GM18861 (cell line): ENCODE results near the gene CACNB4.

Source experiments
- ATAC-seq: cut with Tn5 transposase; IDR thresholded peaks from one replicate; pipeline ENCODE4 v1.9.1; 2021; ENCODE audit not compliant: unreplicated experiment

CACNB4 gene

GRCh38 chr2:152089238-152089637 is 9.6 kb downstream of the CACNB4 start:
- ATAC-seq = no peak

DNA sequence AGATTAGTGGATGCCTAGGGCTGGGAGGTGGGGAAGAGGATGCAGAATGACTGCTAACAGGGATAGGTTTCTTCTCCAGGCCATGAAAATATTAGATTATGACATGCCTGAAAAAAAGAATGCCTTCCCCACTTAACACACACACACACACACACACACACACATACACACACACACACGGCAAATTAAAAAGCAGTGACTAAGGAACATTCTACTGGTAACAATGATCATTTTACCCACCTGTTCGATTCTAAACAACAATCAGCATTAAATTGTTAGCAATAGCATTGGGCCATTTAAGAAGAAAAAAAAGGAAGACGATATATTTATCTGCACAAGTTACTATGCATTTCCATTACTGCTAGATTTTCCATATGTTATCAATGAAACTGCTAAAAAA is 10.8 kb downstream of the CACNB4 start:
- no peak for ATAC-seq

DNA sequence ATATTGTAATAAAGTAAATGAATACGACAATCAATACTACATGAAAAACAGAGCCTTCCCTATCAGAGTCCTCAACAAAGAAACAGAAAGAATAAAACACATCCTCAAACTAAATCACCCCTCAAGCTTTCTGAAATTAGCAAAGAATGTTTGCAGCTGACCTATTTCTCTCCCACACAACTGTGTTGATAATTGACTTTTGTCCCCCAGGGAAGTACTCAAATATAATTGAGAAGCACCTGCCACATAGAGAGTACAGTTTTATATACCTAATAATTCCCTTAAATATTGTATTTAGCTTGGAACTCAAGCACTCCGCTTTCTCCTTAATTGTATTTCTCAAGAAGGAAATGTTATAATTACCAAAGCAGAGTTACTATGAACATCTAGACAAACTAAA is 12.6 kb downstream of the CACNB4 start:
- ATAC-seq = no peak

GRCh38 chr2:152084076-152084475 is 14.8 kb downstream of the CACNB4 start:
- no peak for ATAC-seq

DNA sequence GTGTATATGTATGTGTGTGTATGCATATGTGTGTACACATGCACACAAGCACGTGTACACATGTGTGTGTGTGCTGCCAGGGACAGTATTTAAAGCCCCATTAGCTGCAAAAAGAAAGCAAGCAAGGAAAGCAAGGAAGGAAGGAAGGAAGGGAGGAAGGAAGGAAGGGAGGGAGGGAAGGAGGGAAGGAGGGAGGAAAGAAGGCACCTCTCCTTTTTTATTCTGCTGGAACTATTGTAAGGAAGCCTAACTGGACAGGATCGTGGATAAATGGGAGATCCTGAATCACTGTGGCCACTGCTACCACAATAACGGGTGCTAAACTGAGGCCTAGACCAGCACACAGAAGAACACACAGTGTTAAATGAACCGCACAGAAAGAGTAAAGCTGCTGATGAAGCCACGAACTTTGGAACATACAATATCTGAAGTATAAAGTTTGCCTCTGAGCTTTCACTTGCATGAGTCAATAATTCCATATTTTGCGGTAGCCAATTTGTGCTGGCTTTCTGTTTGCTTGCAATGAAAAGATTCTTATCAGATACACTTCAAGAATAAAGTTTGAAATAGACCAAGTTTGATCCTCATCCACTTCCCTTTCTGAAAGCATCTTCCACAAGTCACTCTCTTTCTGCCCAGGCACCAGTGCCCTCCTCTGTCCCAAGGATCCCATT is 15.5 kb downstream of the CACNB4 start:
- no peak for ATAC-seq

DNA sequence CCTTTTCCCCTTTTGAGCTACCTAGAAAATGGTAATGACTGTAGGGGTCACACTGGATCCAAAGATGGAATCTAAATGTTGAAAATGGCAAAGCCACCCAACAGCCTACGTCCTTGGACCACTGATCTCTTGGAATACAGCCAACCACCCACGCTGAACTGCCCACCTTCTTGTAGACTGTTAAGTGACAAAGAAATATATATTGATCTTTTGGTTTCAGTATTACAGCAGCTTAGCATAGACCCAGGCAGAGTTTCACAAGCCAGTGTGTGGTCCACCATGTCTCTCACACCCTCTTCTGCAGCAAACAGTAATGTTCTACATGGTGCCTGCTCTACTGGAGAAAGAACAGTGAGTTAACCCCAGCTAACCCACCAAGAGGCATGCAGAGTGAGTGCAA is 20.2 kb downstream of the CACNB4 start:
- ATAC-seq = peak; percentile 94

- ATAC-seq = no peak
Measured at GRCh38 chr2:152078023-152078422, 20.8 kb downstream of the CACNB4 start.

GRCh38 chr2:152075461-152076050 is 23.3 kb downstream of the CACNB4 start:
- no peak for ATAC-seq

DNA sequence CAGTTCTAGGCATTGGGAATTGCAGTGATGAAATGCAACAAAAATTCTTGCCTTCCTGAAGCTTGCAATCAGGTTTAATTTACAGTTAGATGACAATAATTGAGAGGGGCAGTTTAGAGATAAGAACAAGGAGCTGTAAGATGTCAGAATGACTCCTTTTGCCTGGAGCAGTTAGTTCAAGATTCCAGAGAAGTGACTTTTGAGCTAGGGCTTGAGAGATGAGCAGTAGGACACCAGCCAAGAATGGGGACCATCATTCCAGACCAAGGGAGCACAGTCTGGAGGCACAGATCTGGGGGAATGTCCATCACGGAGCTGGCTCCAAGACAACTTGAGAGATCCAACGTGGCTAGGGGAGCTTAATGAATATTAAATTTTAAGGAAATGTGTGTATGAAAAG is 26.8 kb downstream of the CACNB4 start:
- ATAC-seq = no peak

DNA sequence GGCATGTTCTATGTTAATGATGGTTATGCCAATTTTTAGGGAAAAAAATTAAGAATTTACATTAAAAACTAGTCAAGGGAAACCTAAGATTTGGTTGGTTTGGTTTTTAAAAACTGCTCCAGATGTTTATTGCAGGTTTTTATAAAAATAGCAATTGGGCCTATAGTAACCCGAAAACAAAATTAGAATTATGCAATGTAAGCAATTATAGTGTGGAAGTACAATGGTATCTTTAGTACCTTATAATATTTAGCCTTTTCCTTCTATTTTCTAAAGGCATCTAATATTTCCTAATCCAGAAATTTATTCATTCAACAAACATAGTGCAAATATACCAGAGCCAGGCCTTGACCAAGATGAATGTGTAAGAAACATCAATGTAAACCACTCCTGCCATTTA is 27.3 kb downstream of the CACNB4 start:
- no peak for ATAC-seq

- ATAC-seq = peak; percentile 78
Measured at GRCh38 chr2:152071092-152071491, 27.8 kb downstream of the CACNB4 start.

DNA sequence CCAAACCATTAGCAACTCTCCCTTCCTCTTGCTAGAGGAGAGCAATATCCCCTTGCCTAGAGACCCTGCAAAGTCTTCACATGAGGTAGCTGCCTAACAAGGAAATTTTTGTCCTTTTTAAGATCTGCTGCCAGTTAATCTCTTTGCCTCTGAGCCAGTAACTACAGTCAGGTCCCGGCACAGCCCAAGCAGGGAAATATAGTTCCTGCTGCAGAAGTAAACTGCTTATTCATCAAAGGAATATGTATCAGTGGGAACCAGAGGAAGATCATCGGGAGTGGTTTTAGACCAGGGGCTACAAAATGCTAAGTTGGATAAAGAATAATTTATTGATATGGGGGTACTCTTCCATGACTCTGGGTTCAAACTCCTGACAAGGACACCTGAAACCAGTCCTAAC is 30.6 kb downstream of the CACNB4 start:
- no peak for ATAC-seq

- no peak for ATAC-seq
Measured at GRCh38 chr2:152067823-152068222, 31.0 kb downstream of the CACNB4 start.

DNA sequence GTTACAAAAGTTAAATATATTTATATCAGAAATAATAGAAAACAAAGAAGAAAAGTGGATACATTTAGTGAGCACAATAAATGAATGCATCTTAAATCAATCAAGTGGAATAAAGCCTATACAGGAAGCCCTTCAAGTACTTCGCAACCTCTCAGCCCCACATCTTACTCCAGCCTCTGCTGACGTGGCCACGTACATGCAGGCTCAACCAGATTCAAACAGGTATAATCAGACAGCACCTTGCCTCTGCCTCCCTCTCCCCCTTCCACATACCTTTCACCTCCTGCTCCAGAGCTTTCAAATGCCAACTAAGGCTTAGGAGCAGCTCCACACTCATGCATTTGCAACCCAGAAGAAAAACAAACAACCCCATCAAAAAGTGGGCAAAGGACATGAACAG is 32.9 kb downstream of the CACNB4 start:
- ATAC-seq = no peak

GRCh38 chr2:152064001-152064400 is 34.8 kb downstream of the CACNB4 start:
- no peak for ATAC-seq

DNA sequence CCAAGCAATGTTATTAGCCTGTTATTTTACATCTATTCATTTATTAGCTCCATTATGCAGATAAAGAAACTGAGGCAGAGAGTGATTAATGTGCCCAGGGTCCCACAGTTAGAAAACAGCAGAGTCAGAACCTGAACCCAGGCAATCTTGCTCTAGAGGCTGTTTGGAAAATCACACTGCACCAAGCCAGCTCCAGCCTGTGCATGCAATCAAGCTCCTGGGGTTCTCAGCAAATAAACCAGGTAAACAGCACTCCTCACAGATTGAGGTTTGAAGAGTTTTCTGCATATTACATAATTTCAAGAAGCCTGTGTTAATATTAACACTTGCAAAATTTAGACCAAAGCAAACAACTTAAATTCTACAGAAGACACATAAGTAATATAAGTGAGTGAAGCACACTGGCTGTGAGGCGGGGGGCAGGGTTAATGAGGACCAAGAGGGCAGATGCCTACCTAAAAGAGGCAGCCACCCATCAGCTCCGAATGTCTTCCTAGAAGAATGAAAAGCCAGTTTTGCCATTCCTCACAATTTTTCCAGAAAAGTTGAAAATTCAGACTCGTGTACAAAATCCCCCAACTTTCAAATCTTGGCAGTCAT is 35.4 kb downstream of the CACNB4 start:
- no peak for ATAC-seq

- no peak for ATAC-seq
Measured at GRCh38 chr2:152062125-152063091, 36.4 kb downstream of the CACNB4 start.

DNA sequence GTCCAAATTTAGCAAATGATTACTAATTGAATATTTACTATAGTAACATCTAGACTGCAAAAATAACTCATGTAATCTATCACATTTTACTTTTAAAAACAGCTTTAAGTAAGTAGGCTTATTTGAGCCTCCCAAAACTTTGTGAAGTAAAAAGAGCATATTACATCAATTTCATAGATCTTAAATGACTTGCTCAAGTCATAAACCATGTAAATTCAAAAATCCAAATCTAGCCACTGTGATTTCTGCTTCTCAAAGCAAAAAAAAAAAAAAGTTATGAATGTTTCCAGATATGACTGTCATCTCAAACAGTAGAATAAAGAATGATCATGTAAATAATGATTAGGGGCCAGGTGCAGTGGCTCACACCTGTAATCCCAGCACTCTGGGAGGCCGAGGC is 37.5 kb downstream of the CACNB4 start:
- ATAC-seq = no peak

DNA sequence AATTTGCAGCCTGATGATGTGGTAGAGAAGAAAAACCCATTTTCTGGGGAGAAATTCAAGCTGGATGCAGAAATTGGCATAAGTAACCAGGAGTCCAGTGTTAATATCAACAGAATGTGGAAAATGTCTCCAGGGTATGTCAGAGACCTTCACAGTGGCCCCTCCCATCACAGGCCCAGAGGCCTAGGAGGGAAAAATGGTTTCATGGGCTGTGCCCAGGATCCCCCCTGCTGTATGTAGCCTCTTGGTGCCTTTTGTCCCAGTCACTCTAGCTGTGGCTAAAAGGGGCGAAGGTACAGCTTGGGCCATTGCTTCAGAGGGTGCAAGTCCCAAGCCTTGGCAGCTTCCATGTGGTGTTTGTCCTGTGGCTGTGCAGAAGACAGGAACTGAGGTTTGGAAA is 40.2 kb downstream of the CACNB4 start:
- ATAC-seq = no peak

DNA sequence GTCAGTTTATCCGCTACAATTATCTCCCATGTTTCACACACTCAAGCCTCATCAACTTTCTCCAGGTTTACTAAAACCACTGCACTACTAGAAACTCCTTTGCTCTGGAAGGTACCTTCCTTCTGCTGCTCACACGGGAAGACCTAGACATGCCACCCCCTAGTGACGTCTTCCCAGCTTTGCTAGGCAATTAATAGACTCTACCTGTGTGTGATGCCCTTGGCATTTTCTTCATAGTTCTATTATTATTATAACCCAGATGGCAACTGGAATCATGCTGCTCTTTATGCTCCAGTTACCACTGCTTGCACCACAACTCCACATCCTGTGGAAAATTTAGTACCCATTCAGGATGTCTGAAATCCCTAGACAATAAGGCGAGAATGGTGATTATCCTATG is 42.4 kb downstream of the CACNB4 start:
- ATAC-seq = no peak

- no peak for ATAC-seq
Measured at GRCh38 chr2:152055366-152056108, 43.3 kb downstream of the CACNB4 start.
